ENCODE data around the gene GPM6B. TPM values are rescaled to one million over a fixed set of nuclear protein-coding genes. Genes with fewer than 3 reads are reported as not detected.

GPM6B gene
- total RNA-seq (2022; extraction: Qiagen RNA extraction; ENCODE audit: low read depth), result 0.04 to 0.11 TPM in 2 of 5 replicates, not detected in the others

GRCh38 chrX:13816643-13817627 is at the start of gene GPM6B:
Gene GPM6B (minus strand): TSS chrX:13817093. CDS start chrX:13816904, 189 bp downstream.

GRCh38 chrX:13734278-13735172 is 82.4 kb downstream of the GPM6B start, which contains the start of the genes OFD1 and TRAPPC2:
Gene OFD1 (plus strand): TSS chrX:13734748. CDS start chrX:13735072, 324 bp downstream.
Gene TRAPPC2 (minus strand): TSS chrX:13734620. CDS start chrX:13719963, 14,657 bp downstream.

Other genes with a start within 250 kb of the GPM6B start
- gene EGFL6, start 247.5 kb downstream of the GPM6B start, total RNA-seq (2022; extraction: Qiagen RNA extraction; ENCODE audit: low read depth), result not detected in 5 replicates
- 0.40 to 1.1 TPM (median 0.82 TPM) in 5 replicates for gene TCEANC, start 164.0 kb downstream of the GPM6B start, total RNA-seq (2022; extraction: Qiagen RNA extraction; ENCODE audit: low read depth)
- 27.5 to 33.6 TPM (median 31.1 TPM) in 5 replicates for gene RAB9A, start 128.0 kb downstream of the GPM6B start, total RNA-seq (2022; extraction: Qiagen RNA extraction; ENCODE audit: low read depth)
- 6.6 to 10.1 TPM (median 8.1 TPM) in 5 replicates for gene TRAPPC2, start 82.5 kb downstream of the GPM6B start, total RNA-seq (2022; extraction: Qiagen RNA extraction; ENCODE audit: low read depth)
- gene OFD1, start 82.3 kb downstream of the GPM6B start, total RNA-seq (2022; extraction: Qiagen RNA extraction; ENCODE audit: low read depth), result 9.9 to 17.2 TPM (median 11.7 TPM) in 5 replicates
- gene GEMIN8, start 212.8 kb upstream of the GPM6B start, total RNA-seq (2022; extraction: Qiagen RNA extraction; ENCODE audit: low read depth), result 6.8 to 11.5 TPM (median 10.3 TPM) in 5 replicates

Data from A549 treated with ZK216348 at 1 μM for 4 hours (cell line).